ENCODE results near the gene KMT2E.
"Not testable (repeated sequence)": the region's sequence is repeated elsewhere in the genome, so short reads cannot be mapped to it uniquely, and the experiment has no call there.

KMT2E gene

GRCh38 chr7:105013816-105014692 is at the start of gene KMT2E:
Gene KMT2E (plus strand): TSS chr7:105014205. CDS start chr7:105040953, 26,748 bp downstream.
- peak; percentile 73 for DNase-seq

- DNase-seq, result no peak
Measured at GRCh38 chr7:104964626-104965236, 49.3 kb upstream of the KMT2E start.

GRCh38 chr7:104966022-104966421 is 48.0 kb upstream of the KMT2E start:
- no peak for DNase-seq

- DNase-seq, result no peak
Measured at GRCh38 chr7:104967088-104967487, 46.9 kb upstream of the KMT2E start.

- no peak for DNase-seq
Measured at GRCh38 chr7:104967595-104967994, 46.4 kb upstream of the KMT2E start.

GRCh38 chr7:104968648-104969047 is 45.4 kb upstream of the KMT2E start:
- DNase-seq, result no peak

- DNase-seq, result no peak
Measured at GRCh38 chr7:104969183-104969582, 44.8 kb upstream of the KMT2E start.

GRCh38 chr7:104971290-104972071 is 42.5 kb upstream of the KMT2E start:
- no peak for DNase-seq

GRCh38 chr7:104972500-104972899 is 41.5 kb upstream of the KMT2E start:
- no peak for DNase-seq

GRCh38 chr7:104973227-104973626 is 40.8 kb upstream of the KMT2E start:
- DNase-seq, result no peak

- DNase-seq, result no peak
Measured at GRCh38 chr7:104973909-104974415, 40.0 kb upstream of the KMT2E start.

GRCh38 chr7:104975553-104975952 is 38.5 kb upstream of the KMT2E start:
- DNase-seq, result not testable (repeated sequence)

- no peak for DNase-seq
Measured at GRCh38 chr7:104976966-104977636, 36.9 kb upstream of the KMT2E start.

GRCh38 chr7:104978460-104978859 is 35.5 kb upstream of the KMT2E start:
- DNase-seq, result no peak

GRCh38 chr7:104979167-104979841 is 34.7 kb upstream of the KMT2E start:
- DNase-seq, result no peak

GRCh38 chr7:104980440-104980839 is 33.6 kb upstream of the KMT2E start:
- no peak for DNase-seq

- peak; percentile 72 for DNase-seq
Measured at GRCh38 chr7:104980841-104981671, 32.9 kb upstream of the KMT2E start.

GRCh38 chr7:104981672-104982037 is 32.4 kb upstream of the KMT2E start:
- no peak for DNase-seq

- DNase-seq, result no peak
Measured at GRCh38 chr7:104982308-104983075, 31.5 kb upstream of the KMT2E start.

- peak; percentile 52 for DNase-seq
Measured at GRCh38 chr7:104983076-104983577, 30.9 kb upstream of the KMT2E start.
